KOPT-K1 (cell line): ENCODE measurements around the gene DCDC2.
"Not testable (repeated sequence)": the region's sequence is repeated elsewhere in the genome, so short reads cannot be mapped to it uniquely, and the experiment has no call there.

Experiments used
- H3K27ac ChIP-seq: fragments of 200-600 bp; sonication (generic); 2 replicates; pipeline ENCODE4 v1.5.1; 2016; ENCODE audit warnings: antibody characterized with exemption, mild to moderate bottlenecking, low read depth, low read length; ENCODE audit not compliant: poor library complexity, severe bottlenecking
- H3K36me3 ChIP-seq: fragments of 200-600 bp; sonication (generic); 2 replicates; pipeline ENCODE4 v1.5.1; 2017; ENCODE audit warnings: antibody characterized with exemption, mild to moderate bottlenecking, low read length, moderate library complexity; ENCODE audit not compliant: insufficient read depth
- H3K9me3 ChIP-seq: fragments of 200-600 bp; sonication (generic); 2 replicates; pipeline ENCODE4 v1.5.1; 2017; ENCODE audit warnings: antibody characterized with exemption, low read length, mild to moderate bottlenecking; ENCODE audit not compliant: insufficient read depth, poor library complexity, severe bottlenecking

Gene DCDC2

DNA sequence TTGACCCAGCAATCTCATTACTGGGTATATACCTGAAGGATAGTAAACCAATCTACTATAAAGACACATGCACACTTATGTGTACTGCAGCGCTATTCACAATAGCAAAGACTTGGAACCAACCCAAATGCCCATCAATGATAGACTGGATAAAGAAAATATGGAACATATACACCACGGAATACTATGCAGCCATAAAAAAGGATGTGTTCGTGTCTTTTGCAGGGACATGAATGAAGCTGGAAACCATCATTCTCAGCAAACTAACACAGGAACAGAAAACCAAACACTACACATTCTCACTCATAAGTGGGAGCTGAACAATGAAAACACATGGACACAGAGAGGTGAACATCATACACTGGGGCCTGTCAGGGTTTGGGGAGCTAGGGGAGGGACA lies 153.7 kb downstream of the DCDC2 start:
- H3K9me3 ChIP-seq, H3K27ac ChIP-seq, H3K36me3 ChIP-seq: not testable (repeated sequence)

DNA sequence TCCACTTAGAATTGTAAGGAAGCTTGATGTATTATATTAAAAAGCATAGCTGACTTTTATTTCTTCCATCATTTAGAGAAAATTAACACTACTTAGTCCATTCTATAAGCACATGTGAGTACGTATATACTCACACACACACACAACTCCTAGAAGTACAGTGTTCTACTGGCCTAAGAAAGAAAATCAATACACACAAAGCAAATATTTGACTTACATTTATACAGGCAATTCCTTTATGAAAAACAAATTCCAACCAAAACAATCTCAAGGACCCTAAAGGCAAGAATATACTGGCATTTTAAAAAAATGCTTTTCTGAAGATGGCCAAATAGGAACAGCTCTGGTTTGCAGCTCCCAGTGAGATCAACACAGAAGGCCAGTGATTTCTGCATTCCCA lies 160.0 kb downstream of the DCDC2 start:
- Histone ChIP-seq H3K36me3 (no peaks in the 10 kb centered on the region), H3K9me3 (no peaks in the 10 kb centered on the region), H3K27ac (no peak overlapping the region)

DNA sequence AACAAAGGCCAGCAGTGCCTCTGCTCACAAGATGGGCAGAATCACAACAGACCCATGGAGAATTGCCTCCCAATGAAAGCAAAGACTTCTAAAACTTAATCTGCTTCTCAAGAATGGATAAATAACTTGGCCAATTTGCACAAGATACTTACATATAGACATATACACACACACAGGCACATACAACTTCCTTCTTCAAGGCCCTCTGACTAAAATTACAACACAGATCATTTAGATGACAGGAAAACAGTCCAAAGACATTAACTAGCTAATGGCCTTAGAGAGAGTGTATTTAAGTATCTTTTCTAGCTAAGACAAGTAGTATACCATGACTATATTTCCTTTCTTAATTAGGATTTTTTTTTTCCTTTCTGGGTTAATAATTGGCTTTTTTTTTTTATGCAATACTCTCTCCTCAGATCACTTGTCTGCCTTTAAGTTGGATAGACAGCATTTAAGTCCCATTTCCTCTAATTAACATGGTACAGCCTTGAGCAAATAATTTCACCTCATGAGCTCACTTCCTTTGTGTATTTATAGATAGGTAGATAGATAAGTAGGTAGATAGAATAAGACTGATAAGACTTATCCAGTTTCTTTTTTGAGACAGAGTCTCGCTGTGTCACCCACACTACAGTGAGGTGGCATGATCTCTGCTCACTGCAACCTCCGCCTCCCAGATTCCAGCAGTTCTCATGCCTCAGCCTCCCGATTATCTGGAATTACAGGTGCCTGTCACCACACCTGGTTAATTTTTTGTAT lies 161.8 kb downstream of the DCDC2 start:
- Histone ChIP-seq H3K36me3 (no peaks in the 10 kb centered on the region), H3K9me3 (no peaks in the 10 kb centered on the region), H3K27ac (no peak overlapping the region)

DNA sequence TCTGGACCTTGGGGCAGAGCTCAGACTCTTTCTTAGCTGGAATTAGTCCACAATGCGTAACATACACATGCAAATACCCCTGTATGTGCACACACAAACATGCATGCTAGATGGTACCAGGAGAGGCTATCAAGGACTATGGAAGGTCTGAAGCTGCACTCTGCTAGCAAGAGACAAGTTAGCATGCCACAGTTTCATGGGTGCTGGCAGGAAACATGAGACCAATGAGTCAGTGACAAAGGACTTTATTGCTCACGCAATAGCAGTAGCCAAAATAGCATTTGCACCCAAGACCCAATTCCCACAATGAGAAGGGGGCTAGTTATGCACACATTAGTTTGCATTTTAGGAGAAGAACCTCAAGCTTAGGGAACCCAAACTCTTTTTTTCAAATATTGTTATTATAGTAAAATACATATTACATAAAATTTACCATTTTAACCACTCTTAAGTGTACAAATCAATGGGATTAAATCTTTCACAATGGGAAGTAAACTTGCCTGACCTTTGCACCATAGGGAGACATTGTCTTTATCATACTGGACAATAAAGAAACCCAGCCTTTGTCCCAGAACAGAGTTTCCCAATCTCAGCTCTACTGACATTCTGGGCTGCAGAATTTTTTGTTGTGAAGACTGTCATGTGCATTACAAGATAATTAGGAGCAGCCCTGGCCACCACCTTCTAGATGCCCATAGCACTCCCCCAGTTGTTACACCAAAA lies 162.7 kb downstream of the DCDC2 start:
- H3K27ac ChIP-seq: no peak overlapping the region
- no peaks in the 10 kb centered on the region for H3K9me3 ChIP-seq
- H3K36me3 ChIP-seq: no peaks in the 10 kb centered on the region

DNA sequence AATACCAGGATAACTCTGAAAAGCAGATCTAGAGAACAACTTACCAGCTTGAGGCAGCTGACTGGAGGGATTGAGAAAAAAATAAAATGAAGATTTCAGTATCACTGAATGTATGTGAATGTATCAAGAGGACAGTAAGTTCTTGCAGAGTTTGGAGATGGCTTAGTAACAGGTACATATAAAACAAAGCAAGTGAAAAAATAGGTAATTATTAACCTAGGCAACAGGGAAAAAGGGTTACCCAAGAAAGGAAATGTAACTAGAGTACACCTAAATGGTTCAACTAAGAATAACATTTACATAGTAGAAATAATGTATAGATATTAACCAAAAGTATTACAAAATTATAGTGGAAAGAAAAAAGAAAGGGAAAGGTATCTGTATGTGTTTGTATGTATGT lies 164.5 kb downstream of the DCDC2 start:
- H3K9me3 ChIP-seq: no peaks in the 10 kb centered on the region
- no peaks in the 10 kb centered on the region for H3K36me3 ChIP-seq

DNA sequence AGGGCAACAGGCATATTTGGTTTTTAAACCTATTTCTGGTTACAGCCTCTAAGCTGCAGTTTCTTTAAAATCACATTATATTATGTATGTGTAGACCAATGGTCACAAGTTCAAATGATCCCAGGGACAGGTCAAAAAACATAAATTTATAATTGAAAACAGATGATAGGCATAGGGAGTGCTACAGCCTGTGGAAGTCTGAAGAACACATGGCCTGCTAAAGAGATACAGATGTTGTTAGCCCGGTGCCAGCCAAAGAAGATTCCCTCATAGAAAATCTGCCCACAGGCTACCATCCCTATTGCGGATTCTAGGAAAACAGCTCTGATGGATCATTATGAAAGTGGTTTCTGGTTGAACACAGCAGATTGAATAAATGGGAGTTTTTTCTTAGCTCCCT lies 166.5 kb downstream of the DCDC2 start:
- H3K9me3 ChIP-seq: no peaks in the 10 kb centered on the region
- no peaks in the 10 kb centered on the region for H3K36me3 ChIP-seq
- no peak overlapping the region for H3K27ac ChIP-seq

More for the DNA sequence above, 164.5 kb downstream of the DCDC2 start:
- no peak overlapping the region for H3K27ac ChIP-seq

DNA sequence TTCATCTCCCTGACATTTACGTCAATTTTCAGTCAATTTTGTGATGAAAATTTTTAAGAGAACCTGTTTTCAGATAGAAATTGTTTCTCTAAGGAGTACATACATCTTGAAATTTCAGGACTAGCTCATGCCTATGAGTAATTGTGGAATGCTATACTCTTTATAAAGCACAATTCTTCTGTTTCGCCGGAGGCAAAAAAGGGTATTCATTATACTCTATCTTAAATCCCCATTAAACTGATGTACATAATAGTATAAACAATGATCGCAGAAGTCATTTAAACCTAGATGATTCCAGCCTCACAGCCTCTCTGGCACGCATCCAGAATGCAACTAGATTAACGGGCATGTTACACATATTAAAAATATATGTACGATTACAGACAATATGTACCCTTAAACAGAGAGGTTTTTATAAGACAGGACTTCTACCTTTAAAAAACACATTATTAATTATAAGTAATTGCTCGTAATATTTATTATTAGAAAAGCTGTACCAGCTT lies 169.2 kb downstream of the DCDC2 start:
- Histone ChIP-seq H3K36me3 (no peaks in the 10 kb centered on the region), H3K9me3 (no peaks in the 10 kb centered on the region), H3K27ac (no peak overlapping the region)

DNA sequence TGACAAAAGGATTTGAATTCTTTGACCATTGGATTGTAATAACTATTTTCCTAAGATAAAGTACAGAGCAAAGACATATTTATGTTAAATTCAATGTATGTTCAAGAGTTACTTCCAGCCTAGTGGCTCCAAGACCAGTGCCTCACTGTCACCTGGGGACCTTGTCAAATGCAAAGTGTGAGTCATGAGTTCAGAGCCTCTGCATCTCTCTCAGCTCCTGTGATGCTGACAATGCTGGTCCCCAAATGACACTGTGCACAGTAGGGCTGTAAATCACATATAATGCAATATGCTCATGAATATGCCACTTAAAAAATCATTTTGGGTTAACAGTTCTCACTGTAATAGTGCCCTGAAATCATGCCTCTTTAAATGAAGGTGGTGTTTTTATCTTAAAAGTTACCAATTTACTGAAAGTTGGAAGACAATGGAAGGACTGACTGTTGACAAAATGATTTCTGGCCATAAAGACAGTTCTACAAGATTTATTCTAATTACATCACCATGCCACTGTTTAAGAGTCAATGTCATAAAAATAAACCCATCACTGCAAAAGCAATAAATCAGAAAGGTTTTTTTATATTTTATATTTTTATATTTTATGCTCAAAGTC lies 169.8 kb downstream of the DCDC2 start:
- H3K27ac ChIP-seq: no peak overlapping the region
- no peaks in the 10 kb centered on the region for H3K36me3 ChIP-seq
- H3K9me3 ChIP-seq: peaks cover under 1% of the 10 kb centered on the region

DNA sequence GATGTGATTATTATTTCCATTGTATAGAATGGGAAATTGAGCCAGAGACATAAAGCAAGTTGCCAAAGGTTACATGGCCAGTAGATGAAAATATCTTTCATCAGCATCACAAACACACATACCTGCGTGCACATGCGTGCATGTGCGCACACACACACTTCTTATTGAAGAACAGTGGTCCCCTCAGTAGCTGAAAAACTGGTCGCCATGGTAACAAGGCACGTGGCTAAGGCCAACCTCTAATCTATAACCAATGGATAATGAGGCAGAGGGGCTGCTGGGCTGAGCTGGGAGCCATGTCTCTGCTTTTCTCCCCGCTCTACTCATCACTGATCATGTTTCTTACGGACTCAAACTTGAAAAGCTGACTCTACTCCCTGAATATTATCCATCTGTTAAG lies 171.5 kb downstream of the DCDC2 start:
- Histone ChIP-seq H3K36me3 (no peaks in the 10 kb centered on the region), H3K27ac (no peak overlapping the region), H3K9me3 (peaks cover 5% of the 10 kb centered on the region)

DNA sequence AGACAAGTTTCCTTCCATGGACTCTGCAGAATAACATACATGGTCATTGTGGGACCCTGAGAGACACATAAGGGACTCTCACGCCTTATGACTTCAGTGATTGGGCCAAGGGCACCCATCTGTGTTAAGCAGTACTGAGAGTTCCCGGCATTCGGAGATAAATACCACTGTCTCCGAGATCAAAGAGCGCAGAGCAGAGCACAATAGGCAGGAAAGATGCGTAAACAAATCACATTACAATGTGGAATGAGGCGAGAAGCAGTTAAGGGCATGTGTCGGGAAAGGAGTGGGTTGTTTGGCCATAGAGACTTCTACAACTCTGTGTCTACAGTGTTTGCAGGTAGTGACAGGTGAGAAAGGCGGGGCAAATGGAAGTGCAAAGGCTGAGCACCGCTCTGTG lies 174.3 kb downstream of the DCDC2 start:
- H3K9me3 ChIP-seq: peaks cover 5% of the 10 kb centered on the region
- no peaks in the 10 kb centered on the region for H3K36me3 ChIP-seq
- H3K27ac ChIP-seq: no peak overlapping the region

DNA sequence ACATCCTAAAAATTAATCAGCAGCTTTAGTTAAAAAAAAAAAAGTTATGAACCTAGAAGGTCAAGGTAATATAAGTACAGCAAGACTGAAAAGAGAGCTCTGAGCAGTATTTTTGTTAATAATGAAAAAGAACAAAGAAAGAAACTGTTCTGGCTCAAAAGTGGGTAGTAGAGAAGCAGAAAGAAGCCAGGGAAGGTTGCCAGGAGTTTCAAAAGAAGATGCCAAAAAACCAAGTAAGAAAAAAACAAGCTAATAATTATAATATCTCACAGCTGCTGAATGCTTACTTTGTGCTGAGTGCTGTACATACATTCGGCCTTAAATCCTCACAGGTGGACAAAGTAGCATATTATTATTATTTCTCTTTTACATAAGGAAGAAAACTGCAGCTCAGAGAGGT lies 200.0 kb downstream of the DCDC2 start:
- H3K36me3 ChIP-seq: no peaks in the 10 kb centered on the region

DNA sequence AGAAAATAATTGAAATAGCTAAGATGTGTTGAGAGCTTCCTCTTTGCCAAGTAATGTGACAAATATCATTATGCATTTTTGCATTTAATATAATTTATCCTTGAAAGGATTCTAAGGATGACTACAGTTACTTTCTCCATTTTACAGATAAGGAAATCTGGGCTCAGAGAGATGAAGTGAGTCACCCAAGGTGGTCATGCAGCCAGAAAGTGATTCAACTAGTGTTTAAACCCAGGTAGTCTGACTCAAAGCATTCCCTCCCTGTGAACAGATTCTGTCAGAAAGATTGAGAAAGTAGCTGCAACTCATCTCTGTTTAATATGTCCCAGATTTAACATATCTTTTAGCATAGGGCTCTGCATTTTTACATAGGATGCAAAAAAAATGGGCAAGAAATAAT lies 203.7 kb downstream of the DCDC2 start:
- H3K27ac ChIP-seq: no peak overlapping the region
- H3K36me3 ChIP-seq: no peaks in the 10 kb centered on the region
- H3K9me3 ChIP-seq: no peaks in the 10 kb centered on the region

More for the DNA sequence above, 200.0 kb downstream of the DCDC2 start:
- Histone ChIP-seq H3K27ac (no peak overlapping the region), H3K9me3 (no peaks in the 10 kb centered on the region)

DNA sequence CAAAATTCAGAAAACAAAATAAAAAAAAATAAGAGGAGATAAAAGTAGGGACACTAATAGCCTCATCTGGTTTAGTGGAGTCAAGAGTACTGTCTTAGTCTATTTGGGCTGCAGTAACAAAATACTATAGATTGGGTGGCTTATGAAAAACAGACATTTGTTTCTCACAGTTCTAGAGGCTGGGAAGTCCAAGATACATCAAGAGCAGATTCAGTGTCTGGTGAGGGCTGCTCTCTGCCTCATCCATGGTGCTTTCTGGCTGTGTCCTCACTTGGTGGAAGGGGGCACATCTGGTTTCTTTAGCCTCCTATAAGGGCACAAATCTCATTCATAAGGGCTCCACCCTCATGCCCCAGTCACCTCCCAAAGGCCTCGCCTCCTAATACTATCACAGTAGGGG lies 205.8 kb downstream of the DCDC2 start:
- H3K36me3 ChIP-seq: no peaks in the 10 kb centered on the region
- no peaks in the 10 kb centered on the region for H3K9me3 ChIP-seq
- no peak overlapping the region for H3K27ac ChIP-seq

DNA sequence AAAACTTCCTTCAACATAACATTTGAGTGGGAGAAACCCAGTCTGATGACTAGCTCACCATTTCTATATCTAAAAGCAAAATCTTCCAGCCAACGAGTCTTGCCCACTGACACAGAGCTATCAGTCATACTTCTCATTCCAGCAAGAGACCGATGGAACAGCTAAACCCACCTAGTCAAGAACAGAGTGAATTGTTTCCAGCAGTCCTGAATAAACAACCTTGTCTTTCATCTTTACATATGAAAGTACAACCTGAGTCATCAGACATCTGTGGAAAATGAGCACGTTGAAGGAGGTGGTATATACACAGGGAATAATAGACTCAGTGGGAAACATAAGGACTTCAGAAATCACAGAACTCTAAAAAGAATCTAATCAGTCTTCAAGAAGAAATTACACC lies 208.0 kb downstream of the DCDC2 start:
- no peak overlapping the region for H3K27ac ChIP-seq
- no peaks in the 10 kb centered on the region for H3K36me3 ChIP-seq
- H3K9me3 ChIP-seq: no peaks in the 10 kb centered on the region

DNA sequence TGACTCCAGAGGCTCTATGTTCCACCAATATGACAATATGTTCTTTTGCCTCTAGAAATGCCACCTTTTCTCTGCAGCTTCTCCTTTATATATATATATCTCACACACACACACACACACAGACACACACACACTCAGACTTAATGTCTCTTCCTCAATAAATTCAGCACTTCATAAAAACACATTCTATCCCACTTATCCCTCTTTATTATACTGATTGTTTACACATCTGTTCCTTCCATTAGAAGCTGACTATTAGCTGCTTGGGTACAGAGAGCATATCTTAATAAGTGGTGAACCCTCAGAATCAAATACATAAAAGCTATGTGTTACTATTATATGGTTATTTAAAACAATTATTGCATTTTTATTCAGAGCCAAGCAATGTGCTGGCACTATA lies 208.6 kb downstream of the DCDC2 start:
- H3K36me3 ChIP-seq: no peaks in the 10 kb centered on the region

More for the DNA sequence above, 208.6 kb downstream of the DCDC2 start:
- no peak overlapping the region for H3K27ac ChIP-seq
- H3K9me3 ChIP-seq: no peaks in the 10 kb centered on the region
